Keratinocyte (primary cell): ENCODE results near the gene MOV10L1. TPM values are rescaled to one million over a fixed set of nuclear protein-coding genes. Genes with fewer than 3 reads are reported as not detected.

Source experiments
- DNase-seq: peaks from one replicate; pipeline ENCODE4 v3.0.0-alpha.2; 2011; ENCODE audit warnings: low read depth, missing footprints, low spot score
- FAIRE-seq: peaks from 2 replicates; lab custom pipeline; 2011; peaks lifted over from hg19 to GRCh38; lab: Jason Lieb, UNC
- H2AFZ ChIP-seq: 2 replicates; pipeline ENCODE4 v1.6.0; 2012; ENCODE audit warnings: low read length, control low read depth, inconsistent platforms; ENCODE audit not compliant: control insufficient read depth
- H3K27ac ChIP-seq: 2 replicates; pipeline ENCODE4 v1.5.1; 2011; ENCODE audit warnings: low read length; ENCODE audit not compliant: control insufficient read depth, insufficient read depth
- H3K27me3 ChIP-seq: 3 replicates; pipeline ENCODE4 v1.6.0; 2011; ENCODE audit warnings: low read length; ENCODE audit not compliant: control insufficient read depth, insufficient read depth; ENCODE audit errors: extremely low read depth
- H3K36me3 ChIP-seq, 2 experiments: 2 replicates in 1 of 2; 3 replicates in 1 of 2; pipeline ENCODE4 v1.5.1; 2011; ENCODE audit warnings: low read length in 2 of 2, mild to moderate bottlenecking in 1 of 2; ENCODE audit not compliant: control insufficient read depth in 2 of 2, insufficient read depth in 2 of 2; ENCODE audit errors: extremely low read depth in 1 of 2
- H3K4me1 ChIP-seq: 3 replicates; pipeline ENCODE4 v1.5.1; 2011; ENCODE audit warnings: low read length; ENCODE audit not compliant: control insufficient read depth, insufficient read depth; ENCODE audit errors: extremely low read depth
- H3K4me2 ChIP-seq: 3 replicates; pipeline ENCODE4 v1.6.0; 2011; ENCODE audit warnings: low read depth, low read length; ENCODE audit not compliant: control insufficient read depth, insufficient read depth; ENCODE audit errors: extremely low read depth
- H3K4me3 ChIP-seq, 3 experiments: fragments of 200-600 bp in 1 of 3; sonication (generic) in 1 of 3; 2 replicates in 2 of 3; 3 replicates in 1 of 3; pipeline ENCODE4 v1.5.1; 2011 to 2016; ENCODE audit warnings: low read length in 3 of 3, mild to moderate bottlenecking in 3 of 3, control low read depth in 2 of 3, inconsistent platforms in 1 of 3, low read depth in 1 of 3, mixed read lengths in 1 of 3, mixed run types in 1 of 3, moderate library complexity in 1 of 3; ENCODE audit not compliant: control insufficient read depth in 2 of 3, insufficient read depth in 2 of 3; ENCODE audit errors: extremely low read depth in 1 of 3
- H3K79me2 ChIP-seq: 2 replicates; pipeline ENCODE4 v1.6.0; 2012; ENCODE audit warnings: low read length; ENCODE audit not compliant: control insufficient read depth, insufficient read depth
- H3K9ac ChIP-seq: 3 replicates; pipeline ENCODE4 v1.6.0; 2011; ENCODE audit warnings: low read length; ENCODE audit not compliant: control insufficient read depth, insufficient read depth; ENCODE audit errors: extremely low read depth
- H3K9me1 ChIP-seq: 3 replicates; pipeline ENCODE4 v1.6.0; 2011; ENCODE audit warnings: low read length; ENCODE audit not compliant: control insufficient read depth, insufficient read depth; ENCODE audit errors: extremely low read depth
- H3K9me3 ChIP-seq: 2 replicates; pipeline ENCODE4 v1.5.1; 2012; ENCODE audit warnings: low read depth, low read length; ENCODE audit not compliant: control insufficient read depth
- H4K20me1 ChIP-seq: 3 replicates; pipeline ENCODE4 v1.6.0; 2011; ENCODE audit warnings: low read length; ENCODE audit not compliant: control insufficient read depth, insufficient read depth; ENCODE audit errors: extremely low read depth
- CTCF ChIP-seq, 3 experiments: IDR thresholded peaks in 1 of 3; conservative IDR thresholded peaks in 1 of 3; optimal IDR thresholded peaks in 1 of 3; 2 replicates in 2 of 3; 3 replicates in 1 of 3; pipeline versions ENCODE3 to v1.5.1; 2011; ENCODE audit warnings: low read length in 3 of 3, mild to moderate bottlenecking in 3 of 3, moderate library complexity in 2 of 3, control low read depth in 1 of 3, inconsistent platforms in 1 of 3; ENCODE audit not compliant: insufficient read depth in 2 of 3; ENCODE audit errors: extremely low read depth in 1 of 3
- EZH2 ChIP-seq: IDR thresholded peaks from one replicate; pipeline ENCODE4 v1.6.1; 2012; ENCODE audit warnings: inconsistent platforms, mild to moderate bottlenecking, low read length, moderate library complexity
- dilution Hi-C: fragments of 300-500 bp; cut with MboI; formaldehyde crosslinking; loops from one replicate; pipeline ENCODE4 v1.7.0; 2020; ENCODE audit warnings: low sequenced_read_pairs; ENCODE audit not compliant: extremely low pct_ligation_motif_present
- polyA plus RNA-seq, 5 experiments: library from polyadenylated mRNA; depleted of rRNA in 3 of 5; stranded (reverse) in 3 of 5; stranded (forward) in 1 of 5; unstranded in 1 of 5; fragments of >200 nt; gene quantifications; 1 replicate in 1 of 5; 2 replicates in 3 of 5; 3 replicates in 1 of 5; pipeline versions ENCODE4 v1.2.1 to v1.2.3, GENCODE V29; 2011 to 2012; ENCODE audit warnings: missing spikeins in 2 of 5, low read depth in 1 of 5, low replicate concordance in 1 of 5

MOV10L1 gene
- polyA plus RNA-seq, 1 donor (not counting 4 experiments of a cell fraction or from before 2014, with no cell fraction given): not detected

GRCh38 chr22:50041361-50042065 is 48.3 kb upstream of the MOV10L1 start:
- TF ChIP-seq EZH2: no peak
- TF ChIP-seq CTCF (optimal IDR thresholded peaks at IDR 0.05 in 1 of 3, IDR thresholded peaks at IDR 0.05 in 1 of 3, conservative IDR thresholded peaks at IDR 0.05 in 1 of 3; ENCODE audit: extremely low read depth in 1 of 3, insufficient read depth in 2 of 3, low read length in 3 of 3): no peak
- H3K9ac ChIP-seq: no peak overlapping the region
- dilution Hi-C loops: no loop called here
- no peak overlapping the region for H2AFZ ChIP-seq
- no peak overlapping the region for H3K4me3 ChIP-seq
- H3K9me1 ChIP-seq: no peaks in the 10 kb centered on the region
- no peak overlapping the region for H3K27ac ChIP-seq
- H3K4me2 ChIP-seq: no peak overlapping the region
- H3K36me3 ChIP-seq: no peaks in the 10 kb centered on the region
- H3K4me1 ChIP-seq: no peaks in the 10 kb centered on the region
- no peak for DNase-seq
- no peaks in the 10 kb centered on the region for H3K27me3 ChIP-seq
- H3K9me3 ChIP-seq: peaks cover 6% of the 10 kb centered on the region
- no peak for FAIRE-seq
- H4K20me1 ChIP-seq: no peaks in the 10 kb centered on the region
- H3K79me2 ChIP-seq: no peaks in the 10 kb centered on the region

DNA sequence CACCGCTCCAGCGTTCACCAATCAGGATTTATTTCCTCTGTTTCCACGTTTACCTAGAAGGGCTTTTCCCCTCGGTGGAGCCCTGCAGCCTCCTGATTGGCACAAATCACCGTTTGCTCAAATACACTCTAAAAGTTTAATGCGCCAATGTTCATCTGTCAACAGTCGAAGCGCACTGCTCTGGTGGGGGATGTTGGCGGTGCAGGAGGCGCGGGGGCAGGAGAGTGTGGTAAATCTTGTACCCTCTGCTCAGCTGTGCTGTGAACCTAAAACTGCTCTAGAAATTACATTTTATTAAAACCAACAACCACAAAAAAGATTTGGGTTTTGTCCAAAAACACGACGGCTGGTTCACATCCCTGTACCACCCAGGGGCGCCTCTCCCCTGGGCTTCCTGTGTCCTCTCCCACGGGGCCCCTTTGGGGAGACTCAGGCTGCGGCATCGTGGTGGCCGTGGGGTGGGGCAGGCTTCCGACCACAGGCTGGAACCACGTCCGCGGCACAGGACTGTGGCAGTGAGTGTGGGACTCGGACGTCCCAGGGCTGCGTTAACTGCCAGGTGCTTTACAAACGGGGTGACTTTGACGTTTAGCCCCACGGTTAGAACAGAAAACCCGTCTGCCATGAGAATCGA is 45.2 kb upstream of the MOV10L1 start:
- FAIRE-seq (no peak), DNase-seq (no peak)
- no peak overlapping the region for H3K9ac ChIP-seq
- no peak overlapping the region for H3K4me3 ChIP-seq
- no peaks in the 10 kb centered on the region for H3K36me3 ChIP-seq
- H3K27ac ChIP-seq: no peak overlapping the region
- TF ChIP-seq EZH2: no peak
- TF ChIP-seq CTCF (optimal IDR thresholded peaks at IDR 0.05 in 1 of 3, IDR thresholded peaks at IDR 0.05 in 1 of 3, conservative IDR thresholded peaks at IDR 0.05 in 1 of 3; ENCODE audit: extremely low read depth in 1 of 3, insufficient read depth in 2 of 3, low read length in 3 of 3): no peak
- H3K79me2 ChIP-seq: no peaks in the 10 kb centered on the region
- H3K4me2 ChIP-seq: no peak overlapping the region
- peaks cover 5% of the 10 kb centered on the region for H3K9me3 ChIP-seq
- H3K4me1 ChIP-seq: no peaks in the 10 kb centered on the region
- dilution Hi-C loops: no loop called here
- no peaks in the 10 kb centered on the region for H3K9me1 ChIP-seq
- no peaks in the 10 kb centered on the region for H3K27me3 ChIP-seq
- no peaks in the 10 kb centered on the region for H4K20me1 ChIP-seq
- no peak overlapping the region for H2AFZ ChIP-seq
